Erythroblast (primary cell): ENCODE results near the gene SLIT2.

Experiments
- DNase-seq, 2 experiments: peaks; one replicate each; lab custom pipeline; 2025; lab: John Stamatoyannopoulos, UW
- GATA1 ChIP-seq: IDR thresholded peaks from 2 replicates; pipeline ENCODE4 v1.6.1; 2011; ENCODE audit warnings: low read depth, mild to moderate bottlenecking, control low read depth, low read length, moderate library complexity
- POLR2A ChIP-seq: IDR thresholded peaks from 2 replicates; pipeline ENCODE4 v1.6.1; 2011; ENCODE audit warnings: mild to moderate bottlenecking, low read length

The SLIT2 gene

DNA sequence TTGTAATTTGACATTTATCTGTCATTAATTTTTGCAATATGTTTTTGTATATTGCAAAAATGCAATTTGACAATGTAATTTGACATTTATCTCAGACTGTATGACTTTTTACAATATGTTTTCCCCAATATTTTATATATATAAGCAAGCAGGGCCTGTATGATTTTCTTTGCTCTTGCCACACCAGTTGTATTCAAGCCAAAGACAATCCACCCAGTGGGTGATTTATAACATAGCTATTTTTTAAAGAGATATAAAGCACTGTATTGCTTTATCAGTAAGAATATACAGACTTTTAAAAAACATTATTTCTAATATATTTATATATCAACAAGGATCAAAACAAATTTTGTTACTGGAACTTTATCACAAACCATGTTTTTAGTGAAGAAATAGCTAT is 47.3 kb downstream of the SLIT2 start:
- no peak for TF ChIP-seq POLR2A
- TF ChIP-seq GATA1, result no peak
- DNase-seq, result no peak

DNA sequence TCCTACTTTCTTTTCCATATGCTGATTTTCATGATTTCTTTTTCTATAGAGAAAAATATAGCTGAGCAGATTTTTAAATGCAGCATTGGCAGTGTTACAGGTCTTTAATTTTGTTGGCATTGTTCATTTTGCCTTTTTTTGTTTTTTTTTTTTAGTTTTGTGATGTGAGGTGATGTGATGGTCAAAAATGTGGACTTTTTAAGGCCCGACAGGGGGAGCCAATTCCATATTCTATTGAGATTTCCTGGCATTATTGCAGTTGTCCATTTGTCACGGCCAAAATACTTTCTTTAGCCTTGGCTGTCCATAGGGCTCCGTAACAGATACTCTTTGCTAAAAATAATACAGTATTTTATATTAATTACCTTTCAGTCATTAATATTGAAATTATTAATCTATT is 47.8 kb downstream of the SLIT2 start:
- TF ChIP-seq POLR2A (no peak), GATA1 (no peak)
- no peak for DNase-seq

GRCh38 chr4:20301161-20301560 is 49.5 kb downstream of the SLIT2 start:
- no peak for TF ChIP-seq GATA1
- no peak for TF ChIP-seq POLR2A
- no peak for DNase-seq
